Glomerular endothelial cell (primary cell): ENCODE results near the gene KLHDC8A. TPM values are rescaled to one million over a fixed set of nuclear protein-coding genes. Genes with fewer than 3 reads are reported as not detected.
A peak's percentile ranks its signal among the peaks of the same experiment; 100 is the strongest.
"Not testable (repeated sequence)": the region's sequence is repeated elsewhere in the genome, so short reads cannot be mapped to it uniquely, and the experiment has no call there.

Source experiments
- DNase-seq: peaks from one replicate; pipeline ENCODE4 v3.0.0-alpha.2; 2011; ENCODE audit warnings: low read depth, low spot score; ENCODE audit errors: extremely low read depth
- total RNA-seq: library from RNA; depleted of rRNA; stranded (reverse); fragments of >200 nt; gene quantifications from 2 replicates; pipeline ENCODE4 v1.2.3, GENCODE V29; 2015

The KLHDC8A gene
- 0.29 and 0.64 TPM in 2 replicates for total RNA-seq

DNA sequence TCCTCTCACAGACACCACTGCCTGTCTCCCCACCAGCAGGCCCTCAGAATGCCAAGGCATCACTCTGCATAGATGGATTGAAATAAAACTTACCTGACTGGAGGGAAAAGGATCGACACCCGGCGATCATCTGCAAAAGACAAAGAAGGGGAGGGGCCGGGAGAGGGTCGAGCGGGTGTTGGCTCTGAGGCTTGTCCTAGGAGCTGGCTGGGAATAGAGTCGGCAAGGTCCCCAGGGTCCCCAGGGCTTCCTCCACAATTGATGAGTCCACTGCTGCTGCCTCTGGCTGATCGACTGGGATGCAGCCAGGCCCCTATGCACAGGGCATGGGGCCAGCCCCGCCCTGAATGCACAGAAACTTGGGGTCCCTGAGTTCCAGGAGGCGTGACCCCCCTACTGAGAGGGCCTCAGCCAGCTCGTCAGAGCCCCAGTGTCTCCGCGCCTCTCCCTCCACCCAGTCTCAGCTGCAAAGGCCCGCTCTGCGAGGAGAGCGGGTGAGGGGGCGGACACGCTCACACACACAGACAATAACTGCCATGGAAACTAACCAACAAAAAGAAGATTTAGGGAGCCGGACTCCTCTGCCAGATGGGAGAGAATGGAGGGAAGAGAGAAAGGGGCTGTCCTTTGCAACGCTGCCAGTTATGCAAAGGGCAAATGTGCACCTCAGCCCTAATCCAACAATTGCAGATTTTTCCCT, at the start of gene KLHDC8A:
Gene KLHDC8A, minus strand, starts transcription at position 483 of the 700 bp plus-strand sequence. CDS start 13,318 bp downstream, outside the sequence.
- no peak for DNase-seq

- DNase-seq, result not testable (repeated sequence)
Observed at GRCh38 chr1:205406252-205406651, 49.5 kb upstream of the KLHDC8A start.

DNA sequence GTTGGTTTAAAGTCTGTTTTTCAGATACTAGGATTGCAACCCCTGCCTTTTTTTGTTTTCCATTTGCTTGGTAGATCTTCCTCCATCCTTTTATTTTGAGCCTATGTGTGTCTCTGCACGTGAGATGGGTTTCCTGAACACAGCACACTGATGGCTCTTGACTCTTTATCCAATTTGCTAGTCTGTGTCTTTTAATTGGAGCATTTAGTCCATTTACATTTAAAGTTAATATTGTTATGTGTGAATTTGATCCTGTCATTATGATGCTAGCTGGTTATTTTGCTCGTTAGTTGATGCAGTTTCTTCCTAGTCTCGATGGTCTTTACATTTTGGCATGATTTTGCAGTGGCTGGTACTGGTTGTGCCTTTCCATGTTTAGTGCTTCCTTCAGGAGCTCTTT, 47.8 kb upstream of the KLHDC8A start:
- DNase-seq, result not testable (repeated sequence)

GRCh38 chr1:205398586-205398985, 41.9 kb upstream of the KLHDC8A start:
- DNase-seq, result no peak

GRCh38 chr1:205396967-205397616, 40.4 kb upstream of the KLHDC8A start:
- peak; percentile 12 for DNase-seq

DNA sequence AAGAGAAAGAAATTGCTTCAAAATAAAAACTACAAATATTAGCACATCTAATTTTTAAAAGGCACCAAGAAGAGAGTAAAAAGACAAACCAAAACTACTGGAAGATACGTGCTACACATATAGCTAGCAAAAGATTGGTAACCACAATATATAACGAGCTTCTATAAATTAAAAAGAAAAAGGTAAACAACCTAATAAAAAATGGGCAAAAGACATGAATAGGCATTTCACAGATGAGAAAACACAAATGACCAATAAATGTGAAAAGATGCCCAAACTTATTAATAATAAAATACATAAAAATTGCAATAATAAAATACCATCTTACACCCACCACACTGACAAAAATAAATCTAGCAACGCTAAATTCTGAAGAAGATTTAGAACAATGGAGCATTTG, 38.9 kb upstream of the KLHDC8A start:
- no peak for DNase-seq

DNA sequence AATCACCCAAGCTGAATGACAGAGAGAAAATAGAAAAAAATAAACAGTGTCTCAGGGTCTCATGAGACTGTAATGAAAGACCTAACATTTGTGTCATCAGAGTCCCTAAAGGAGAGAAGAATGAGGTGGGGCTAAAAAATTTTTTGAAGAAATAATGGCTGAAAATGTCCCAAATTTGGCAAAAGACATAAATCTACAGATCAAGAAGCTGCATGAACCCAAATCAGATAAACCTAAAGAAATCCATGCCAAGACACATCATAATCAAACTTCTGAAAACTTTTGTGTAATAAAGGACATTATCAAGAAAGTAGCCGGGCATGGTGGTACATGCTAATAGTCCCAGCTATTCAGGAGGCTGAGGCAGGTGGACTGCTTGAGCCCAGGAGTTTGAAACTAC, 35.9 kb upstream of the KLHDC8A start:
- no peak for DNase-seq

GRCh38 chr1:205391386-205391785, 34.7 kb upstream of the KLHDC8A start:
- no peak for DNase-seq

GRCh38 chr1:205387845-205388244, 31.1 kb upstream of the KLHDC8A start:
- DNase-seq, result no peak

DNA sequence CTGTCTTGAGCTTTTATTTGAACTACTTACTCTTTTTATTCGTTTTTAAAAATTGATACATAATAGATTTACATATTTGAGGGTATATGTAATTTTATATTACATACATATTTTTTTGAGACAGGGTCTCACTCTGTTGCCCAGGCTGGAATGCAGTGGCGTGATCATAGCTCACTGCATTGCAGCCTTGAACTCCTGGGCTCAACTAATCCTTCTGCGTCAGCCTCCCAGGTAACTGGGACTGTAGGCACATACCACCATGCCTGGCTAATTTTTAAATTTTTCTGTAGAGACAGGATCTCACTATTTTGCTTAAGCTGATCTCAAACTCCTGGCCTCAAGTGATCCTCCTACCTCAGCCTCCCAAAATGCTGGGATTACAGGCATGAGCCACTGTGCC, 26.3 kb upstream of the KLHDC8A start:
- DNase-seq, result not testable (repeated sequence)

DNA sequence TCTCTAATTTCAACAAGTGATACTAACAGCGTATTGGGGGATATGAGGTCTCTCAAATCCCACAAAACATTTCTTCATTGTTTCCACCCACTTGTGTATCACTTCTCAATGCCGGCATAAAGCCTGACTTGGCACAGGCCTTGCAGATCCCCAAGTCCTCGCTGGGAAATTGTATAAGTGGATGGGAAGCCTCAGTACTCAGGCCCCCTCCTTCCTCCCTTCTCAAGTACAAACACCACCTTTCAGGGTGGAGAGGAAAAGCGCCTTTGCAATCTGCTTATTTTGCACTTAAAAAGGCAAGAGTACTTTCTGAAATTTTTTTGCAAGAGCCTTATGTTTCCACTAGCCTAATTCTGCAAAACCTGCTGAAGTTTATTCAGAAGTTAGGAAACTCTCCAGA, 25.8 kb upstream of the KLHDC8A start:
- DNase-seq, result no peak

GRCh38 chr1:205381305-205381704, 24.6 kb upstream of the KLHDC8A start:
- DNase-seq, result no peak

- DNase-seq, result no peak
Observed at GRCh38 chr1:205380882-205381281, 24.2 kb upstream of the KLHDC8A start.

GRCh38 chr1:205379056-205379455, 22.3 kb upstream of the KLHDC8A start:
- DNase-seq, result no peak

- DNase-seq, result no peak
Observed at GRCh38 chr1:205377355-205377754, 20.6 kb upstream of the KLHDC8A start.

DNA sequence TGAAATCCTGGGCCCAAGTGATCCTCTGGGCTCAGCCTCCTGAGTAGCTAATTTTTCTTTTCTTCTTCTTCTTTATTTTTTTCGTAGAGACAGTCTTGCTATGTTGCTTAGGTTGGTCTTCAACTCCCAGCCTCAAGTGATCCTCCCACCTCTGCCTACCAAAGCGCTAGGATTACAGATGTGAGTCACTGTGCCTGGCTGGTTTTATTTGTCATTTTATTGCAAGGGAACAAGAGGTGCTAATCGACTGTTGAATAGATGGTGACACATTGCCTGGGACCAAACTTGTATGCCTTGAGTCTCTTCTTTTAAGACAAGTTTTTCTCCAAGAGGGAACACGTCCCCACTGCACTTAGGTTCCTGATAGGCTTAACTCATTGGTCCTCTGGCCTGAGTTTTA, 20.0 kb upstream of the KLHDC8A start:
- no peak for DNase-seq

- DNase-seq, result no peak
Observed at GRCh38 chr1:205375835-205376545, 19.3 kb upstream of the KLHDC8A start.

- DNase-seq, result no peak
Observed at GRCh38 chr1:205374210-205375078, 17.7 kb upstream of the KLHDC8A start.

GRCh38 chr1:205373798-205374175, 17.1 kb upstream of the KLHDC8A start:
- no peak for DNase-seq

DNA sequence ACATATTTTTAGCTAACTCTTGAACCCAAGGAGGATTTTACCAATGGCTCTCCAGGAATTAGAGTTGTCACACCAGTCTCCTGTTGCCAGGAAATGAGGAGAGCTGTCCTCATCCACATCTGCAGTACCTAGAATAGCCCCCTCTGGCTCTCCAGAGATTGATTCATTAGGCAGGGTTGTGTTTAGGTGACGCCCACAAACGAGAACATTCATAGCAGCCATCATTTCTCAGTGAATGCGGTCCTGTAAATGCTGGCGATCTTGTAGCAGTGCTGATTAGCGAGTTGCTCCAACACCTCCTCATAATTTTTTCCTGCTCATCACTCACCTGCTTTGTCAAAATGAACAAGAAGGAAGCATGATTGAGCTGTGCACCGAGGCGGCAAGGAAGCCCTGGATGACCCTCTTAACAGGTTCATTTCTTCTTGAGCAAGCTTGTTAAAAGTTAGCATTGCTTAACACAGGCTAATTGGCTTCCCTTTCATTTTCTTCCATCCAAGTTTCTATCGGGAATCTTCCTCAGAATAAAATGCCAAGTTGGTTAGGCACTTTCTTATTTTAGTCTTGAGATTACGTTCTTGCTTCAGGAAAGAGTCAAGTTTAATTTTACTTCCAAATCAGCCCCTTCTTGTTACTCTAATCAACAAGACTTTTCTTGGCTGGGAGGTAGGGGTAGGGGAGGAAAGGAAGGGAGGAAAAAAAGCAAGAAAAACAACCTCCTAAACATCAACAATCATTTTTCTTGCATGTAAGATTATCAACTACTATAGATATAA, 16.5 kb upstream of the KLHDC8A start:
- no peak for DNase-seq
